ENCODE data around the gene DMC1.

The DMC1 gene

GRCh38 chr22:38494939-38495338, 75.0 kb downstream of the DMC1 start:
- H2BK15ac ChIP-seq (ENCODE audit: low read depth, poor library complexity, severe bottlenecking), result no peak overlapping the region
- DNase-seq, result no peak
- no peak overlapping the region for H2BK120ac ChIP-seq (ENCODE audit: low read depth, low read length)
- H2AFZ ChIP-seq (ENCODE audit: low read depth, low read length), result no peak overlapping the region
- H2BK5ac ChIP-seq (ENCODE audit: low read depth, low read length, poor library complexity, severe bottlenecking), result no peak overlapping the region
- no peak overlapping the region for H2AK5ac ChIP-seq (ENCODE audit: low read length, severe bottlenecking)
- H3K27ac ChIP-seq (ENCODE audit: low read length, poor library complexity, severe bottlenecking), result no peak overlapping the region
- peaks cover 49 to 99% of the 10 kb centered on the region in 2 experiments for H3K36me3 ChIP-seq (ENCODE audit: control insufficient read depth in 1 of 2, insufficient read depth in 2 of 2, low read depth in 1 of 2, low read length in 2 of 2)
- H4K8ac ChIP-seq (ENCODE audit: low read length), result no peak overlapping the region
- H4K91ac ChIP-seq (ENCODE audit: low read length), result no peak overlapping the region
- H3K4ac ChIP-seq (ENCODE audit: low read depth in 1 of 2, low read length in 2 of 2), result no peak overlapping the region
- peaks cover 8% of the 10 kb centered on the region for H3K79me1 ChIP-seq (replicated peaks; ENCODE audit: low read length, poor library complexity, severe bottlenecking)
- no peak overlapping the region for H3K14ac ChIP-seq (ENCODE audit: low read length in 2 of 2)
- H3K9ac ChIP-seq (ENCODE audit: low read length), result peak overlapping the region; percentile 52
- 95% methylated on average over 12 of the region's 12 CpGs for WGBS
- H3K27me3 ChIP-seq (ENCODE audit: control insufficient read depth in 1 of 2, insufficient read depth in 1 of 2, low read length in 2 of 2), result no peaks in the 10 kb centered on the region
- no peak overlapping the region for H3K4me2 ChIP-seq (ENCODE audit: low read length, poor library complexity, severe bottlenecking)
- no peaks in the 10 kb centered on the region for H3K9me3 ChIP-seq (ENCODE audit: control insufficient read depth, low read length)
- peaks cover 3% of the 10 kb centered on the region for H3K4me1 ChIP-seq (ENCODE audit: control insufficient read depth, insufficient read depth, low read depth, low read length)
- no peak overlapping the region for H3K4me3 ChIP-seq (ENCODE audit: insufficient read depth in 1 of 2, low read depth in 1 of 2, low read length in 2 of 2)
- H2BK12ac ChIP-seq (ENCODE audit: low read length in 2 of 2), result no peak overlapping the region
- H3K23ac ChIP-seq (ENCODE audit: low read length in 2 of 2), result no peak overlapping the region
- no peak overlapping the region for H3K18ac ChIP-seq (ENCODE audit: low read depth in 1 of 2, low read length in 2 of 2)

GRCh38 chr22:38494498-38494897, 75.5 kb downstream of the DMC1 start:
- no peak overlapping the region for H2BK5ac ChIP-seq (ENCODE audit: low read depth, low read length, poor library complexity, severe bottlenecking)
- H2BK12ac ChIP-seq (ENCODE audit: low read length in 2 of 2), result no peak overlapping the region
- no peak for DNase-seq
- no peaks in the 10 kb centered on the region for H3K27me3 ChIP-seq (ENCODE audit: control insufficient read depth in 1 of 2, insufficient read depth in 1 of 2, low read length in 2 of 2)
- H3K36me3 ChIP-seq (ENCODE audit: control insufficient read depth in 1 of 2, insufficient read depth in 2 of 2, low read depth in 1 of 2, low read length in 2 of 2), result peaks cover 50 to 99% of the 10 kb centered on the region in 2 experiments
- no peaks in the 10 kb centered on the region for H3K9me3 ChIP-seq (ENCODE audit: control insufficient read depth, low read length)
- WGBS, result 90% methylated on average over 2 of the region's 2 CpGs
- peak overlapping the region; percentile 52 for H3K9ac ChIP-seq (ENCODE audit: low read length)
- H4K8ac ChIP-seq (ENCODE audit: low read length), result no peak overlapping the region
- no peak overlapping the region for H3K23ac ChIP-seq (ENCODE audit: low read length in 2 of 2)
- H2AK5ac ChIP-seq (ENCODE audit: low read length, severe bottlenecking), result no peak overlapping the region
- H3K4me2 ChIP-seq (ENCODE audit: low read length, poor library complexity, severe bottlenecking), result no peak overlapping the region
- H3K14ac ChIP-seq (ENCODE audit: low read length in 2 of 2), result no peak overlapping the region
- peaks cover 3% of the 10 kb centered on the region for H3K4me1 ChIP-seq (ENCODE audit: control insufficient read depth, insufficient read depth, low read depth, low read length)
- H2BK120ac ChIP-seq (ENCODE audit: low read depth, low read length), result no peak overlapping the region
- no peak overlapping the region for H3K4me3 ChIP-seq (ENCODE audit: insufficient read depth in 1 of 2, low read depth in 1 of 2, low read length in 2 of 2)
- H2BK15ac ChIP-seq (ENCODE audit: low read depth, poor library complexity, severe bottlenecking), result no peak overlapping the region
- H2AFZ ChIP-seq (ENCODE audit: low read depth, low read length), result no peak overlapping the region
- no peak overlapping the region for H3K27ac ChIP-seq (ENCODE audit: low read length, poor library complexity, severe bottlenecking)
- H3K4ac ChIP-seq (ENCODE audit: low read depth in 1 of 2, low read length in 2 of 2), result no peak overlapping the region
- H3K79me1 ChIP-seq (replicated peaks; ENCODE audit: low read length, poor library complexity, severe bottlenecking), result peaks cover 10% of the 10 kb centered on the region
- no peak overlapping the region for H4K91ac ChIP-seq (ENCODE audit: low read length)
- no peak overlapping the region for H3K18ac ChIP-seq (ENCODE audit: low read depth in 1 of 2, low read length in 2 of 2)

- no peak overlapping the region for H2BK5ac ChIP-seq (ENCODE audit: low read depth, low read length, poor library complexity, severe bottlenecking)
- no peak overlapping the region for H3K23ac ChIP-seq (ENCODE audit: low read length in 2 of 2)
- no peak overlapping the region for H3K4me2 ChIP-seq (ENCODE audit: low read length, poor library complexity, severe bottlenecking)
- 66% methylated on average over 3 of the region's 5 CpGs for WGBS
- peak overlapping the region; percentile 15 for H3K27ac ChIP-seq (ENCODE audit: low read length, poor library complexity, severe bottlenecking)
- H3K4me1 ChIP-seq (ENCODE audit: control insufficient read depth, insufficient read depth, low read depth, low read length), result peaks cover 3% of the 10 kb centered on the region
- no peak overlapping the region for H3K14ac ChIP-seq (ENCODE audit: low read length in 2 of 2)
- H4K91ac ChIP-seq (ENCODE audit: low read length), result no peak overlapping the region
- H3K9me3 ChIP-seq (ENCODE audit: control insufficient read depth, low read length), result no peaks in the 10 kb centered on the region
- H3K4ac ChIP-seq (ENCODE audit: low read depth in 1 of 2, low read length in 2 of 2), result no peak overlapping the region
- H3K18ac ChIP-seq (ENCODE audit: low read depth in 1 of 2, low read length in 2 of 2), result no peak overlapping the region
- H2AK5ac ChIP-seq (ENCODE audit: low read length, severe bottlenecking), result no peak overlapping the region
- no peaks in the 10 kb centered on the region for H3K27me3 ChIP-seq (ENCODE audit: control insufficient read depth in 1 of 2, insufficient read depth in 1 of 2, low read length in 2 of 2)
- no peak overlapping the region for H2BK15ac ChIP-seq (ENCODE audit: low read depth, poor library complexity, severe bottlenecking)
- DNase-seq, result peak; percentile 34
- H3K36me3 ChIP-seq (ENCODE audit: control insufficient read depth in 1 of 2, insufficient read depth in 2 of 2, low read depth in 1 of 2, low read length in 2 of 2), result peaks cover 51 to 99% of the 10 kb centered on the region in 2 experiments
- no peak overlapping the region for H2BK12ac ChIP-seq (ENCODE audit: low read length in 2 of 2)
- peak overlapping the region; percentile 9 for H3K9ac ChIP-seq (ENCODE audit: low read length)
- H2BK120ac ChIP-seq (ENCODE audit: low read depth, low read length), result no peak overlapping the region
- H3K79me1 ChIP-seq (replicated peaks; ENCODE audit: low read length, poor library complexity, severe bottlenecking), result peaks cover 13% of the 10 kb centered on the region
- no peak overlapping the region for H4K8ac ChIP-seq (ENCODE audit: low read length)
- H3K4me3 ChIP-seq (ENCODE audit: insufficient read depth in 1 of 2, low read depth in 1 of 2, low read length in 2 of 2), result no peak overlapping the region
- no peak overlapping the region for H2AFZ ChIP-seq (ENCODE audit: low read depth, low read length)
These were observed 78.2 kb downstream of the DMC1 start for GRCh38 chr22:38491707-38492348.

GRCh38 chr22:38490915-38491314, 79.1 kb downstream of the DMC1 start:
- no peaks in the 10 kb centered on the region for H3K27me3 ChIP-seq (ENCODE audit: control insufficient read depth in 1 of 2, insufficient read depth in 1 of 2, low read length in 2 of 2)
- H2AK5ac ChIP-seq (ENCODE audit: low read length, severe bottlenecking), result no peak overlapping the region
- peaks cover 51 to 99% of the 10 kb centered on the region in 2 experiments for H3K36me3 ChIP-seq (ENCODE audit: control insufficient read depth in 1 of 2, insufficient read depth in 2 of 2, low read depth in 1 of 2, low read length in 2 of 2)
- H3K9me3 ChIP-seq (ENCODE audit: control insufficient read depth, low read length), result no peaks in the 10 kb centered on the region
- no peak overlapping the region for H3K4me2 ChIP-seq (ENCODE audit: low read length, poor library complexity, severe bottlenecking)
- H3K14ac ChIP-seq (ENCODE audit: low read length in 2 of 2), result no peak overlapping the region
- peaks cover 14% of the 10 kb centered on the region for H3K79me1 ChIP-seq (replicated peaks; ENCODE audit: low read length, poor library complexity, severe bottlenecking)
- H3K9ac ChIP-seq (ENCODE audit: low read length), result peak overlapping the region; percentile 60
- H2BK15ac ChIP-seq (ENCODE audit: low read depth, poor library complexity, severe bottlenecking), result no peak overlapping the region
- no CpG with 5 or more reads among the region's 1 CpG for WGBS
- no peak overlapping the region for H3K18ac ChIP-seq (ENCODE audit: low read depth in 1 of 2, low read length in 2 of 2)
- H4K91ac ChIP-seq (ENCODE audit: low read length), result no peak overlapping the region
- H2BK12ac ChIP-seq (ENCODE audit: low read length in 2 of 2), result no peak overlapping the region
- peak overlapping the region; percentile 38 for H3K27ac ChIP-seq (ENCODE audit: low read length, poor library complexity, severe bottlenecking)
- no peak overlapping the region for H2BK5ac ChIP-seq (ENCODE audit: low read depth, low read length, poor library complexity, severe bottlenecking)
- peaks cover 4% of the 10 kb centered on the region for H3K4me1 ChIP-seq (ENCODE audit: control insufficient read depth, insufficient read depth, low read depth, low read length)
- H2AFZ ChIP-seq (ENCODE audit: low read depth, low read length), result no peak overlapping the region
- DNase-seq, result peak; percentile 88
- no peak overlapping the region for H3K4me3 ChIP-seq (ENCODE audit: insufficient read depth in 1 of 2, low read depth in 1 of 2, low read length in 2 of 2)
- no peak overlapping the region for H2BK120ac ChIP-seq (ENCODE audit: low read depth, low read length)
- no peak overlapping the region for H3K23ac ChIP-seq (ENCODE audit: low read length in 2 of 2)
- H4K8ac ChIP-seq (ENCODE audit: low read length), result no peak overlapping the region
- H3K4ac ChIP-seq (ENCODE audit: low read depth in 1 of 2, low read length in 2 of 2), result no peak overlapping the region
